ENCODE measurements around the gene NPY2R.
A peak's percentile ranks its signal among the peaks of the same experiment; 100 is the strongest.

NPY2R gene

GRCh38 chr4:155207534-155208257 is 740 bp upstream of the NPY2R start:
- peaks cover 0 to 17% of the 10 kb centered on the region in 2 donors for H3K4me1 ChIP-seq (ENCODE audit: control insufficient read depth in 1 of 2, insufficient read depth in 2 of 2, low read length in 2 of 2)
- H3K36me3 ChIP-seq (ENCODE audit: control insufficient read depth in 1 of 2, insufficient read depth in 2 of 2, low read length in 2 of 2) = no peaks in the 10 kb centered on the region
- H3K27me3 ChIP-seq (ENCODE audit: low read depth, low read length) = peaks cover 10% of the 10 kb centered on the region
- H3K4me3 ChIP-seq (ENCODE audit: low read depth in 1 of 2, low read length in 2 of 2) = peak overlapping the region; percentile 17 to 60
- H3K27ac ChIP-seq (ENCODE audit: low read length) = no peak overlapping the region
- H3K9me3 ChIP-seq (ENCODE audit: control insufficient read depth in 1 of 2, low read length in 2 of 2) = no peaks in the 10 kb centered on the region

GRCh38 chr4:155220025-155220424 is 11.6 kb downstream of the NPY2R start:
- Histone ChIP-seq H3K36me3 (ENCODE audit: control insufficient read depth in 1 of 2, insufficient read depth in 2 of 2, low read length in 2 of 2) (no peaks in the 10 kb centered on the region), H3K4me3 (ENCODE audit: low read depth in 1 of 2, low read length in 2 of 2) (no peak overlapping the region), H3K4me1 (ENCODE audit: control insufficient read depth in 1 of 2, insufficient read depth in 2 of 2, low read length in 2 of 2) (no peaks in the 10 kb centered on the region), H3K27ac (ENCODE audit: low read length) (no peak overlapping the region), H3K27me3 (ENCODE audit: low read depth, low read length) (no peaks in the 10 kb centered on the region), H3K9me3 (ENCODE audit: control insufficient read depth in 1 of 2, low read length in 2 of 2) (no peaks in the 10 kb centered on the region)

- Histone ChIP-seq H3K4me1 (ENCODE audit: control insufficient read depth in 1 of 2, insufficient read depth in 2 of 2, low read length in 2 of 2) (no peaks in the 10 kb centered on the region), H3K27ac (ENCODE audit: low read length) (no peak overlapping the region), H3K4me3 (ENCODE audit: low read depth in 1 of 2, low read length in 2 of 2) (no peak overlapping the region), H3K9me3 (ENCODE audit: control insufficient read depth in 1 of 2, low read length in 2 of 2) (no peaks in the 10 kb centered on the region), H3K27me3 (ENCODE audit: low read depth, low read length) (no peaks in the 10 kb centered on the region), H3K36me3 (ENCODE audit: control insufficient read depth in 1 of 2, insufficient read depth in 2 of 2, low read length in 2 of 2) (no peaks in the 10 kb centered on the region)
Observed at GRCh38 chr4:155227131-155227530, 18.7 kb downstream of the NPY2R start.

DNA sequence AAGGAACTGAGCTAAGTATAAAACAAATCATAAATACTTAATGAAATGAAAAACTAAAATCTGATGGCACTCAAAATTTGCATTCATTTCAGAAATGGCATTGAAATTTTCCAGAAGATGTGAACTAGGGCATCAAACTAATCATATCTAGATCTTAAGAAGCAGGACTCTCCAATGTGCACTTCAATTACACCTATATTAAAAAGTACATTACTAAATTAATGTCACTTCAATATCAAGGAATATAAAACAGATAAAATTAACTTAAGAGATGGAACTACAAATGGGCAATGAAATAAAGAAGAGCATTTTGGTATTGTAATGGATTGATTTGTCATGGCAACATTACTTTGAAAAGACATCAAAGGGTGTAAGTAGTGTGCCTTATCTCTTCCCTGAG is 20.3 kb downstream of the NPY2R start:
- H3K27me3 ChIP-seq (ENCODE audit: low read depth, low read length) = no peaks in the 10 kb centered on the region
- no peaks in the 10 kb centered on the region for H3K4me1 ChIP-seq (ENCODE audit: control insufficient read depth in 1 of 2, insufficient read depth in 2 of 2, low read length in 2 of 2)
- no peak overlapping the region for H3K27ac ChIP-seq (ENCODE audit: low read length)
- no peak overlapping the region for H3K4me3 ChIP-seq (ENCODE audit: low read depth in 1 of 2, low read length in 2 of 2)
- no peaks in the 10 kb centered on the region for H3K9me3 ChIP-seq (ENCODE audit: control insufficient read depth in 1 of 2, low read length in 2 of 2)
- no peaks in the 10 kb centered on the region for H3K36me3 ChIP-seq (ENCODE audit: control insufficient read depth in 1 of 2, insufficient read depth in 2 of 2, low read length in 2 of 2)

DNA sequence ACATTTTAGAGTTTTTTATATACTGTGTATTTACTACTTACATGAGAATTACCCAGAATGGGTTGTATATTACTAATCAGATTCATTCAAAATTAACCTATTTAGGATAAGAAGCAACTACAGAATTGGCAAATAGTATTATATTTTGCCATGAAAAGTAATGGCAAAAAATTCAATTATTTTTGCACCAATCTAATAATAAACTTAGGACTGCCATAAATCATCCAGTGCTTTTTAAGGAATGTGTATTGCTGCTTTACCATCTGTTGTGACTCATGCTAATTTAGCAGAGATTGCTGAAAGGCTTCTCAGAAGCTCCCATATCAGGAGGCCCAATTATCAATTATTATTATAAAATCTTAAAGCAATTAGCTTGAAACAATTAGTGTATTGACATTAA is 24.0 kb downstream of the NPY2R start:
- H3K36me3 ChIP-seq (ENCODE audit: control insufficient read depth in 1 of 2, insufficient read depth in 2 of 2, low read length in 2 of 2) = no peaks in the 10 kb centered on the region
- H3K27me3 ChIP-seq (ENCODE audit: low read depth, low read length) = no peaks in the 10 kb centered on the region
- no peak overlapping the region for H3K4me3 ChIP-seq (ENCODE audit: low read depth in 1 of 2, low read length in 2 of 2)
- H3K4me1 ChIP-seq (ENCODE audit: control insufficient read depth in 1 of 2, insufficient read depth in 2 of 2, low read length in 2 of 2) = no peaks in the 10 kb centered on the region
- H3K27ac ChIP-seq (ENCODE audit: low read length) = no peak overlapping the region
- no peaks in the 10 kb centered on the region for H3K9me3 ChIP-seq (ENCODE audit: control insufficient read depth in 1 of 2, low read length in 2 of 2)

DNA sequence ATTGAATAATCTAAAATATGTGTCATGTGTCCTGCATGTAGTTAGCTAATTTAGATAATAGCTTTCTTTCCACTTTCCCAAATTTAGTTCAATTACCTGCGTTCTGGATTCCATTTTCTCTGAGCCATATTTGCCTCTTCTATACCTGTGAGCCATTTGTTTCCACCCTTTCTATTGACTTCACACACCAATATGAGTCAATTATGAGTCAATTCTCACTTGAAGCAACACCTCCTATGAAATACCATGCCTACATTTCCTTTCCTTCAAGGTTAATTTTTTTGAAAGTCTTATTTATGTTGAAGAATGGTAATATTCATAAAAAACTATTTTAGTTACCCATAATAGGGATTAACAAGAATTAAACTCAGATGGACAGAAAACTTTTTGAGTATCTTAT is 25.8 kb downstream of the NPY2R start:
- Histone ChIP-seq H3K27ac (ENCODE audit: low read length) (no peak overlapping the region), H3K9me3 (ENCODE audit: control insufficient read depth in 1 of 2, low read length in 2 of 2) (no peaks in the 10 kb centered on the region), H3K27me3 (ENCODE audit: low read depth, low read length) (no peaks in the 10 kb centered on the region), H3K36me3 (ENCODE audit: control insufficient read depth in 1 of 2, insufficient read depth in 2 of 2, low read length in 2 of 2) (no peaks in the 10 kb centered on the region), H3K4me1 (ENCODE audit: control insufficient read depth in 1 of 2, insufficient read depth in 2 of 2, low read length in 2 of 2) (no peaks in the 10 kb centered on the region), H3K4me3 (ENCODE audit: low read depth in 1 of 2, low read length in 2 of 2) (no peak overlapping the region)

GRCh38 chr4:155237567-155237966 is 29.1 kb downstream of the NPY2R start:
- H3K36me3 ChIP-seq (ENCODE audit: control insufficient read depth in 1 of 2, insufficient read depth in 2 of 2, low read length in 2 of 2) = no peaks in the 10 kb centered on the region
- no peaks in the 10 kb centered on the region for H3K9me3 ChIP-seq (ENCODE audit: control insufficient read depth in 1 of 2, low read length in 2 of 2)
- H3K27ac ChIP-seq (ENCODE audit: low read length) = no peak overlapping the region
- H3K4me3 ChIP-seq (ENCODE audit: low read depth in 1 of 2, low read length in 2 of 2) = no peak overlapping the region
- H3K27me3 ChIP-seq (ENCODE audit: low read depth, low read length) = no peaks in the 10 kb centered on the region
- no peaks in the 10 kb centered on the region for H3K4me1 ChIP-seq (ENCODE audit: control insufficient read depth in 1 of 2, insufficient read depth in 2 of 2, low read length in 2 of 2)

- Histone ChIP-seq H3K9me3 (ENCODE audit: control insufficient read depth in 1 of 2, low read length in 2 of 2) (no peaks in the 10 kb centered on the region), H3K4me3 (ENCODE audit: low read depth in 1 of 2, low read length in 2 of 2) (no peak overlapping the region), H3K36me3 (ENCODE audit: control insufficient read depth in 1 of 2, insufficient read depth in 2 of 2, low read length in 2 of 2) (no peaks in the 10 kb centered on the region), H3K4me1 (ENCODE audit: control insufficient read depth in 1 of 2, insufficient read depth in 2 of 2, low read length in 2 of 2) (no peaks in the 10 kb centered on the region), H3K27me3 (ENCODE audit: low read depth, low read length) (no peaks in the 10 kb centered on the region), H3K27ac (ENCODE audit: low read length) (no peak overlapping the region)
Observed at GRCh38 chr4:155241225-155241624, 32.8 kb downstream of the NPY2R start.

DNA sequence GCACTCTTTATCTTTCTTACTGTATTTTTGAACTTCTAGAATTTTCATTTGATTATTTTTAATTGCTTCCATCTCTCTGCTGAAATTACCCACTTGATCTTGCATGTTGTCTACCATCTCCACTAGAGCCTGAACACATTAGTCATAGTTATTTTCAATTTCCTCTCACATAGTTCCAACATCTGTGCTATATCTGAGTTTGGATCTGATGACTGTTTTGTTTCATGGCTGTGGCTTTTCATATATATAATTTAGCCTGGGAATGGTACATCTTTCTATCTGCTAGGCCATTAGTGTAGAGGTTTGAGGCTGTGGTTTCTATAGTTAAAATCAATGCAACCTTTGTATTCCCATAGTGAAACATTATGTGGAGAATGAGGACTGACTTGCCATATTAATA is 33.2 kb downstream of the NPY2R start:
- Histone ChIP-seq H3K4me3 (ENCODE audit: low read depth in 1 of 2, low read length in 2 of 2) (no peak overlapping the region), H3K4me1 (ENCODE audit: control insufficient read depth in 1 of 2, insufficient read depth in 2 of 2, low read length in 2 of 2) (no peaks in the 10 kb centered on the region), H3K36me3 (ENCODE audit: control insufficient read depth in 1 of 2, insufficient read depth in 2 of 2, low read length in 2 of 2) (no peaks in the 10 kb centered on the region), H3K27me3 (ENCODE audit: low read depth, low read length) (no peaks in the 10 kb centered on the region), H3K9me3 (ENCODE audit: control insufficient read depth in 1 of 2, low read length in 2 of 2) (no peaks in the 10 kb centered on the region), H3K27ac (ENCODE audit: low read length) (no peak overlapping the region)

- Histone ChIP-seq H3K27me3 (ENCODE audit: low read depth, low read length) (no peaks in the 10 kb centered on the region), H3K9me3 (ENCODE audit: control insufficient read depth in 1 of 2, low read length in 2 of 2) (no peaks in the 10 kb centered on the region), H3K36me3 (ENCODE audit: control insufficient read depth in 1 of 2, insufficient read depth in 2 of 2, low read length in 2 of 2) (no peaks in the 10 kb centered on the region), H3K4me1 (ENCODE audit: control insufficient read depth in 1 of 2, insufficient read depth in 2 of 2, low read length in 2 of 2) (no peaks in the 10 kb centered on the region), H3K27ac (ENCODE audit: low read length) (no peak overlapping the region), H3K4me3 (ENCODE audit: low read depth in 1 of 2, low read length in 2 of 2) (no peak overlapping the region)
Observed at GRCh38 chr4:155245105-155245504, 36.7 kb downstream of the NPY2R start.

DNA sequence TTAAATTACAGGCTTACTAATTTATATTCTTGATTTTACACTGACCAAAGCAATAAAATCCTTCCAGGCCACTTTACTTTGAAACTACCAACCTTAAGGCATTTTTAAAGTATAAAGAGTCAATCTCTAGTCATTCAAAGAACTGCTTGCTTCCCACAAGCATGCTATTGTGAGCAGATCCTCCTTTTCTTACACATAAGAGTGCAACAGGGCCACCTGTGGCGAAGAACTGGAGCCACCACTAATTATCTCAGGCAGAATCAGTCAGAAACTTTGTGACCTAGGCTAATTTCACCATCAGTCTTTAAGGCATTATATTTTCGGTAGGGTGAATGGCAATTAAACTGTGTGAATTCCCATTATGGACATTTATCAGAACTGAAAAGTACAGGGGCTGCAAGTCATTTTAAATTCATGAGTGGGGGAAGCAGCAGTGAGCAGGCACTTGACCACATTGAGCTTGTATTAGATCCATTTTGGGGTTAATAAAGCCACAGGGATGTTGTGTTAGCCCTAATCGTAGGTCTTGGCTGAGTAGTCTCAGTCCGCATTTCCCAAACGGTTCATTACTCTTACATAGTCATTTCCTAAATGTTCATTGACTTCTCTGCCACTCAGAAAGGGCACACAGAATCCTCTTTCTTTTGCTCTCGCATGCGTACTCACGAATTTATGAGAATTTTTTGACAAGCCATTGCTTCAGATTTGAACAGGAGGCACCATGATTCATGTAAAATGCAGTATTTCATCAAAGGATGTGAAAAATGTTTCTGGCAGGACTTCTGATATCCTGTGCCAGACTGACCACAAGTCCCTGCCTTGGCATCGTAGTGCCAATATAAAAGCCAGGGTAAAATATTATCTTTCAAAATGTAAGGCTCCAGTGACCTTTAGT is 39.8 kb downstream of the NPY2R start:
- no peaks in the 10 kb centered on the region for H3K27me3 ChIP-seq (ENCODE audit: low read depth, low read length)
- H3K4me3 ChIP-seq (ENCODE audit: low read depth in 1 of 2, low read length in 2 of 2) = no peak overlapping the region
- H3K27ac ChIP-seq (ENCODE audit: low read length) = no peak overlapping the region
- no peaks in the 10 kb centered on the region for H3K9me3 ChIP-seq (ENCODE audit: control insufficient read depth in 1 of 2, low read length in 2 of 2)
- no peaks in the 10 kb centered on the region for H3K36me3 ChIP-seq (ENCODE audit: control insufficient read depth in 1 of 2, insufficient read depth in 2 of 2, low read length in 2 of 2)
- H3K4me1 ChIP-seq (ENCODE audit: control insufficient read depth in 1 of 2, insufficient read depth in 2 of 2, low read length in 2 of 2) = no peaks in the 10 kb centered on the region
